Parathyroid adenoma (tissue), 2 donors: ENCODE data around the gene YWHAB.

ENCODE experiments used
- H2AFZ ChIP-seq: fragments of 300-600 bp; sonication (generic); one replicate; pipeline ENCODE4 v1.7.0; 2017; ENCODE audit warnings: antibody characterized with exemption, mild to moderate bottlenecking
- H3K27ac ChIP-seq: fragments of 300-600 bp; sonication (generic); one replicate; pipeline ENCODE4 v1.7.0; 2017
- H3K27me3 ChIP-seq: fragments of 300-600 bp; sonication (generic); one replicate; pipeline ENCODE4 v1.7.0; 2017; ENCODE audit warnings: low read length; ENCODE audit not compliant: control insufficient read depth, insufficient read depth
- H3K36me3 ChIP-seq: fragments of 300-600 bp; sonication (generic); one replicate; pipeline ENCODE4 v1.7.0; 2017; ENCODE audit warnings: low read length; ENCODE audit not compliant: control insufficient read depth, insufficient read depth
- H3K4me1 ChIP-seq: fragments of 300-600 bp; sonication (generic); one replicate; pipeline ENCODE4 v1.7.0; 2017; ENCODE audit warnings: control low read depth
- H3K4me2 ChIP-seq: fragments of 300-600 bp; sonication (generic); one replicate; pipeline ENCODE4 v1.7.0; 2017; ENCODE audit warnings: low read length
- H3K4me3 ChIP-seq: fragments of 300-600 bp; sonication (generic); one replicate; pipeline ENCODE4 v1.7.0; 2017; ENCODE audit warnings: low read depth, low read length
- H3K79me2 ChIP-seq: fragments of 300-600 bp; sonication (generic); one replicate; pipeline ENCODE4 v1.7.0; 2017; ENCODE audit warnings: control low read depth
- H3K9ac ChIP-seq: fragments of 300-600 bp; sonication (generic); one replicate; pipeline ENCODE4 v1.7.0; 2017; ENCODE audit warnings: mild to moderate bottlenecking
- H3K9me3 ChIP-seq: fragments of 300-600 bp; sonication (generic); one replicate; pipeline ENCODE4 v1.7.0; 2017; ENCODE audit warnings: low read length; ENCODE audit not compliant: control insufficient read depth
- CTCF ChIP-seq: fragments of 300-600 bp; sonication (generic); IDR thresholded peaks from one replicate; pipeline ENCODE4 v1.7.0; 2017; ENCODE audit warnings: antibody characterized with exemption, mild to moderate bottlenecking
- donor health status: primary hyperparathyroidism.

The YWHAB gene

GRCh38 chr20:44930517-44931168 is 45.1 kb downstream of the YWHAB start:
- H3K4me1 ChIP-seq: no peaks in the 10 kb centered on the region
- H3K9ac ChIP-seq: no peak overlapping the region
- H3K27ac ChIP-seq: no peak overlapping the region
- H3K9me3 ChIP-seq: no peaks in the 10 kb centered on the region
- H3K79me2 ChIP-seq: no peaks in the 10 kb centered on the region
- H2AFZ ChIP-seq: no peak overlapping the region
- H3K27me3 ChIP-seq: no peaks in the 10 kb centered on the region
- no peak for TF ChIP-seq CTCF
- no peak overlapping the region for H3K4me3 ChIP-seq
- H3K36me3 ChIP-seq: no peaks in the 10 kb centered on the region
- no peak overlapping the region for H3K4me2 ChIP-seq

DNA sequence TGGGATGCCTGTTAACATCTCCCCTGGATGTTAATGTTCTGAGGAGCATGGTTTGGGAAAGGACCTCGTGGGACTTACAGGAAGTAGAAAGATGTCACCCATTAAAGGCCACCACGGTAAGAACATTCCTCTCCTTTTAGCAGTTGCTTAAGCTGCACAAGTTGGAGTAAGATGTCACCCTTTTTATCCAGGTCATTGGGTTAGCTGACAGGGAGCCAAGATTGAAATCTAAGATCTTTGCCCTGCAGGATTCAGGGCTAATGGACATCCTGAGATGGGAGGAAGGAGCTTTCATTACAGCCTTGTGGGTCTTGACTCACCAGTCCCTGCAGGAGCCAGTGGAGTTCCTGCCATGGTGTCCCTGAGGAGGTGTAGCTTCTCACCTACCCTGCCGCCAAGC is 46.4 kb downstream of the YWHAB start:
- Histone ChIP-seq H3K36me3 (no peaks in the 10 kb centered on the region), H3K9ac (no peak overlapping the region), H3K4me3 (no peak overlapping the region), H2AFZ (no peak overlapping the region), H3K79me2 (no peaks in the 10 kb centered on the region), H3K27me3 (no peaks in the 10 kb centered on the region), H3K27ac (no peak overlapping the region), H3K9me3 (no peaks in the 10 kb centered on the region), H3K4me1 (no peaks in the 10 kb centered on the region), H3K4me2 (no peak overlapping the region)
- TF ChIP-seq CTCF: no peak

DNA sequence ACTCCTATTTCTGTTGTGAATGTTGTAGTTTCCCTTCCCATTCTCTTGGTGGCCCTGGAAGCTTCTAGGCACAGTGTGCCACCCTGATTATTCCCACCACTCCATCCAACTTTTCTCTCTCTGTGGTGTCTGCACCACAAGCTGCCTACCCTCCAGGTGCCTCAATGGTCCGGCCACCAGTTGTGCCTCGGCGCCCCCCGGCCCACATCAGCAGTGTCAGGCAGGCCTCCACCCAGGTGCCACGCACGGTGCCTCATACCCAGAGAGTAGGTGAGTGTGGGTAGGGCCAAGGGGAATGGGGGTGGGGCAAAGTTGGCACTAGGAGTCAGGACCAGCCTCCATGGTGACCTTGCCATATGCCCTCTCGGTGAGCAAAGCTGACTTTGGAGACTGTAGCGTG is 47.4 kb downstream of the YWHAB start:
- TF ChIP-seq CTCF: no peak

DNA sequence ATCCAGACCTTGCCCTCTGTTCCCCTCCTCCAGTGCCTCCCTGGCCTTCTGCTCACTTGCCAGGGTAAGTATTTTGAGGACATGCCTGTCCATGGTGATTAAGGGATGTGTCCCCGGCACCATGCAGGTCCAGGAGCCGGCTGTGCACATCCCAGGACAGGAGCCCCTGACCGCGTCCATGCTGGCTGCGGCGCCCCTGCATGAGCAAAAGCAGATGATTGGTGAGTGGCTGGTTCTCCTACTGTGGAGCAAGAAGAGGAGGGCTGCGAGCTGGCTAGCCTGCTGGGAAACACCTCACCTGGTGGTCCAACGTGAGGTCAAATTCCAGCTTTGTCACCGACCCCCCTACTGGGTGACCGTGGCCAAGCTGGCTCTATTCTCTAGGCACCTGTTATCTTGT is 51.0 kb downstream of the YWHAB start:
- Histone ChIP-seq H3K27ac (no peak overlapping the region), H3K79me2 (no peaks in the 10 kb centered on the region), H3K9ac (no peak overlapping the region), H3K4me3 (no peak overlapping the region), H2AFZ (no peak overlapping the region), H3K36me3 (no peaks in the 10 kb centered on the region), H3K27me3 (no peaks in the 10 kb centered on the region), H3K9me3 (no peaks in the 10 kb centered on the region), H3K4me2 (no peak overlapping the region), H3K4me1 (no peaks in the 10 kb centered on the region)
- TF ChIP-seq CTCF: no peak

More for the DNA sequence above, 47.4 kb downstream of the YWHAB start:
- no peaks in the 10 kb centered on the region for H3K36me3 ChIP-seq
- no peaks in the 10 kb centered on the region for H3K27me3 ChIP-seq
- no peak overlapping the region for H3K4me3 ChIP-seq
- no peak overlapping the region for H3K9ac ChIP-seq
- no peak overlapping the region for H3K27ac ChIP-seq
- no peaks in the 10 kb centered on the region for H3K4me1 ChIP-seq
- H2AFZ ChIP-seq: no peak overlapping the region
- no peaks in the 10 kb centered on the region for H3K9me3 ChIP-seq
- no peaks in the 10 kb centered on the region for H3K79me2 ChIP-seq
- no peak overlapping the region for H3K4me2 ChIP-seq

DNA sequence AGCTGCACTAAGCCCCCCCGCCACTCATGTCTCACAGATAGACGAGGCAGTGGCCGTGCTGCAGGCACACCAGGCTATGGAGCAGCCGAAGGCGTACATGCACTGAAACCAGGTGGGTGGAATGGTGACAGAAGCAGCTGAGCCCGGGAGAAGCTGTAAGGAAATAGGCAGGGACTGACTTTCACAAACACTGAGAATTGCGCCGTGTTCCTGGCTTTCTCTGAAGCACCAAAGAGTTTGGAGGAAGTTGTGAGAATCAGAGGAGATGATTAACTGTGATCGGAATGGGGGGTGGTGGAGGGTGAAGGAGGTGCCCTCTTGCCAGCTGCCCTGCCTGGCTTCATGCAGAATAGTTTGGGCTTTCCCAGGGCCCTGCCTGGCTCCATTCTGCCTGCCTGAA is 53.1 kb downstream of the YWHAB start:
- H3K9ac ChIP-seq: no peak overlapping the region
- no peak for TF ChIP-seq CTCF
- no peak overlapping the region for H3K4me2 ChIP-seq
- no peak overlapping the region for H3K4me3 ChIP-seq
- H3K4me1 ChIP-seq: no peaks in the 10 kb centered on the region
- H3K27ac ChIP-seq: no peak overlapping the region
- no peaks in the 10 kb centered on the region for H3K9me3 ChIP-seq
- H3K27me3 ChIP-seq: no peaks in the 10 kb centered on the region
- H3K36me3 ChIP-seq: no peaks in the 10 kb centered on the region
- no peak overlapping the region for H2AFZ ChIP-seq
- no peaks in the 10 kb centered on the region for H3K79me2 ChIP-seq
